OCI-LY3 (cell line): ENCODE results near the gene MUC16.

Experiments
- H2AFZ ChIP-seq: fragments of 200-600, 300-600 bp; shearing (Covaris generic); 2 replicates; pipeline ENCODE4 v1.6.0; 2014; ENCODE audit warnings: antibody characterized with exemption, low read depth, low read length
- H3K27ac ChIP-seq: fragments of 200-600, 300-600 bp; sonication (generic); 2 replicates; pipeline ENCODE4 v1.5.1; 2014; ENCODE audit warnings: mild to moderate bottlenecking, low read length, moderate library complexity, mixed read lengths
- H3K27me3 ChIP-seq: fragments of 200-600, 300-600 bp; sonication (generic); 2 replicates; pipeline ENCODE4 v1.6.1; 2014; ENCODE audit warnings: low read depth, low read length, mixed read lengths
- H3K36me3 ChIP-seq: fragments of 200-600, 300-600 bp; sonication (generic); replicated peaks from 2 replicates; pipeline ENCODE3; 2014; ENCODE audit warnings: low read depth, low read length, mixed read lengths
- H3K4me1 ChIP-seq: fragments of 300-600, 200-600 bp; sonication (generic); 2 replicates; pipeline ENCODE4 v1.6.1; 2014; ENCODE audit warnings: low read length, mixed read lengths
- H3K4me2 ChIP-seq: fragments of 200-600, 300-600 bp; sonication (generic); 2 replicates; pipeline ENCODE4 v1.6.1; 2014; ENCODE audit warnings: low read length, mixed read lengths
- H3K4me3 ChIP-seq: fragments of 300-600, 200-600 bp; sonication (generic); 2 replicates; pipeline ENCODE4 v1.5.1; 2014; ENCODE audit warnings: antibody characterized with exemption, mild to moderate bottlenecking, low read length, moderate library complexity
- H3K79me2 ChIP-seq: fragments of 300-600, 200-600 bp; shearing (Covaris generic); 2 replicates; pipeline ENCODE4 v1.6.1; 2014; ENCODE audit warnings: mild to moderate bottlenecking, low read length, mixed read lengths
- H3K9ac ChIP-seq: fragments of 300-600, 200-600 bp; shearing (Covaris generic); 2 replicates; pipeline ENCODE4 v1.6.0; 2014; ENCODE audit warnings: mild to moderate bottlenecking, low read length, moderate library complexity
- H3K9me3 ChIP-seq: fragments of 200-600, 300-600 bp; shearing (Covaris generic); 2 replicates; pipeline ENCODE4 v1.6.1; 2014; ENCODE audit warnings: low read length, mixed read lengths; ENCODE audit not compliant: insufficient read depth
- H4K20me1 ChIP-seq: fragments of 200-600, 300-600 bp; sonication (generic); 2 replicates; pipeline ENCODE4 v1.6.1; 2016; ENCODE audit warnings: low read length, mixed read lengths; ENCODE audit not compliant: insufficient read depth
- CTCF ChIP-seq: fragments of 200-600, 300-600 bp; sonication (generic); IDR thresholded peaks from 2 replicates; pipeline ENCODE4 v1.5.1; 2014; ENCODE audit warnings: antibody characterized with exemption, low read length, low read depth
- EZH2phosphoT487 ChIP-seq: fragments of 200-600 bp; shearing (Covaris generic); IDR thresholded peaks from 2 replicates; pipeline ENCODE4 v1.6.1; 2018; ENCODE audit warnings: antibody characterized with exemption, mixed run types, low read depth

MUC16 gene

GRCh38 chr19:8986296-8986695, 23.9 kb downstream of the MUC16 start:
- no peak for TF ChIP-seq CTCF
- no peak for TF ChIP-seq EZH2phosphoT487
- H3K9ac ChIP-seq: no peak overlapping the region
- no peaks in the 10 kb centered on the region for H3K36me3 ChIP-seq
- H3K9me3 ChIP-seq: no peaks in the 10 kb centered on the region; the same call in 1 of the 2 replicates
- H3K79me2 ChIP-seq: no peaks in the 10 kb centered on the region
- H3K4me2 ChIP-seq: no peak overlapping the region
- no peak overlapping the region for H3K4me3 ChIP-seq
- no peak overlapping the region for H3K27ac ChIP-seq
- no peaks in the 10 kb centered on the region for H3K27me3 ChIP-seq
- no peak overlapping the region for H2AFZ ChIP-seq
- H3K4me1 ChIP-seq: no peaks in the 10 kb centered on the region
- no peaks in the 10 kb centered on the region for H4K20me1 ChIP-seq

GRCh38 chr19:8973501-8974091, 36.6 kb downstream of the MUC16 start:
- Histone ChIP-seq H3K27ac (no peak overlapping the region), H3K4me3 (no peak overlapping the region), H3K79me2 (no peaks in the 10 kb centered on the region), H4K20me1 (no peaks in the 10 kb centered on the region), H2AFZ (no peak overlapping the region), H3K9me3 (0 out of 2 replicates have a peak, but pooled peaks cover 4% of the 10 kb centered on the region), H3K4me2 (no peak overlapping the region), H3K27me3 (no peaks in the 10 kb centered on the region), H3K36me3 (no peaks in the 10 kb centered on the region), H3K9ac (no peak overlapping the region), H3K4me1 (no peaks in the 10 kb centered on the region)
- TF ChIP-seq EZH2phosphoT487 (no peak), CTCF (no peak)

GRCh38 chr19:8965887-8966286, 44.3 kb downstream of the MUC16 start:
- no peak overlapping the region for H3K4me2 ChIP-seq
- no peaks in the 10 kb centered on the region for H3K79me2 ChIP-seq
- H3K36me3 ChIP-seq: no peaks in the 10 kb centered on the region
- no peak overlapping the region for H3K4me3 ChIP-seq
- no peaks in the 10 kb centered on the region for H3K27me3 ChIP-seq
- no peak overlapping the region for H2AFZ ChIP-seq
- H3K9me3 ChIP-seq: no peaks in the 10 kb centered on the region
- TF ChIP-seq CTCF: no peak
- no peak for TF ChIP-seq EZH2phosphoT487
- no peak overlapping the region for H3K9ac ChIP-seq
- H4K20me1 ChIP-seq: no peaks in the 10 kb centered on the region
- H3K4me1 ChIP-seq: no peaks in the 10 kb centered on the region
- no peak overlapping the region for H3K27ac ChIP-seq
